Activated T-cell treated with anti-CD3 and anti-CD28 coated beads, Interleukin-2, amount 50 U/mL, for 4 hours (primary cell): Measurements from ENCODE around the gene SEL1L3. TPM values are rescaled to one million over a fixed set of nuclear protein-coding genes. Genes with fewer than 3 reads are reported as not detected.
A peak's percentile ranks its signal among the peaks of the same experiment; 100 is the strongest.

Experiments used
- ATAC-seq, 2 donors: fragments of 200-7000 bp; cut with Tn5 transposase; one replicate each; pipeline ENCODE4 v1.10.0; 2021
- DNase-seq: peaks from one replicate; pipeline ENCODE4 v3.0.0-alpha.2; 2020
- H3K27me3 Mint-ChIP-seq: one replicate; pipeline ENCODE4 v1.8.0; 2021; ENCODE audit warnings: low read depth, mixed read lengths
- H3K36me3 Mint-ChIP-seq: one replicate; pipeline ENCODE4 v1.8.0; 2022; ENCODE audit warnings: mixed read lengths; ENCODE audit not compliant: insufficient read depth
- H3K4me1 Mint-ChIP-seq: one replicate; pipeline ENCODE4 v1.8.0; 2021; ENCODE audit warnings: low read depth, mixed read lengths
- H3K4me3 Mint-ChIP-seq: one replicate; pipeline ENCODE4 v1.8.0; 2021; ENCODE audit warnings: mild to moderate bottlenecking, moderate library complexity, mixed read lengths
- H3K9me3 Mint-ChIP-seq: one replicate; pipeline ENCODE4 v1.8.0; 2021; ENCODE audit warnings: mixed read lengths
- total RNA-seq, 3 donors: library from RNA; stranded (reverse); gene quantifications; one replicate each; pipeline ENCODE4 v1.2.1, GENCODE V29; 2021

Gene SEL1L3
- total RNA-seq, 3 donors from 2014 or later = 13.7 to 21.9 (median 19.1) TPM

- Mint-ChIP-seq H3K4me3 (no peak overlapping the region), H3K4me1 (peaks cover 5% of the 10 kb centered on the region), H3K27me3 (no peaks in the 10 kb centered on the region), H3K9me3 (no peaks in the 10 kb centered on the region), H3K36me3 (peaks cover 55% of the 10 kb centered on the region)
- ATAC-seq = no peak
- no peak for DNase-seq
These were observed 72.8 kb downstream of the SEL1L3 start for GRCh38 chr4:25790024-25790423.

GRCh38 chr4:25788703-25789238 is 74.0 kb downstream of the SEL1L3 start:
- Mint-ChIP-seq H3K27me3 (no peaks in the 10 kb centered on the region), H3K9me3 (no peaks in the 10 kb centered on the region), H3K4me1 (no peaks in the 10 kb centered on the region), H3K4me3 (no peak overlapping the region), H3K36me3 (peaks cover 51% of the 10 kb centered on the region)
- DNase-seq = no peak
- no peak for ATAC-seq

- H3K4me1 Mint-ChIP-seq = no peaks in the 10 kb centered on the region
- H3K9me3 Mint-ChIP-seq = no peaks in the 10 kb centered on the region
- DNase-seq = no peak
- ATAC-seq = no peak
- H3K36me3 Mint-ChIP-seq = peaks cover 54% of the 10 kb centered on the region
- H3K4me3 Mint-ChIP-seq = no peak overlapping the region
- no peaks in the 10 kb centered on the region for H3K27me3 Mint-ChIP-seq
These were observed 76.2 kb downstream of the SEL1L3 start for GRCh38 chr4:25786497-25787065.

GRCh38 chr4:25783943-25784342 is 78.8 kb downstream of the SEL1L3 start:
- Mint-ChIP-seq H3K36me3 (peaks cover 54% of the 10 kb centered on the region), H3K4me1 (no peaks in the 10 kb centered on the region), H3K9me3 (no peaks in the 10 kb centered on the region), H3K27me3 (no peaks in the 10 kb centered on the region), H3K4me3 (no peak overlapping the region)
- ATAC-seq = peak in 1 of 2 donors; percentile 25
- no peak for DNase-seq

GRCh38 chr4:25783126-25783525 is 79.7 kb downstream of the SEL1L3 start:
- Mint-ChIP-seq H3K36me3 (peaks cover 56% of the 10 kb centered on the region), H3K9me3 (peaks cover 3% of the 10 kb centered on the region), H3K27me3 (no peaks in the 10 kb centered on the region), H3K4me1 (no peaks in the 10 kb centered on the region), H3K4me3 (no peak overlapping the region)
- ATAC-seq (no peak), DNase-seq (no peak)

GRCh38 chr4:25782482-25782881 is 80.3 kb downstream of the SEL1L3 start:
- Mint-ChIP-seq H3K4me3 (no peak overlapping the region), H3K9me3 (peaks cover 3% of the 10 kb centered on the region), H3K27me3 (no peaks in the 10 kb centered on the region), H3K36me3 (peaks cover 56% of the 10 kb centered on the region), H3K4me1 (no peaks in the 10 kb centered on the region)
- ATAC-seq (no peak), DNase-seq (no peak)

- Mint-ChIP-seq H3K9me3 (peaks cover 3% of the 10 kb centered on the region), H3K27me3 (no peaks in the 10 kb centered on the region), H3K4me3 (no peak overlapping the region), H3K36me3 (peaks cover 59% of the 10 kb centered on the region), H3K4me1 (no peaks in the 10 kb centered on the region)
- no peak for DNase-seq
- no peak for ATAC-seq
These were observed 83.8 kb downstream of the SEL1L3 start for GRCh38 chr4:25779021-25779420.

GRCh38 chr4:25776795-25777194 is 86.0 kb downstream of the SEL1L3 start:
- DNase-seq (no peak), ATAC-seq (no peak)
- H3K36me3 Mint-ChIP-seq = peaks cover 54% of the 10 kb centered on the region
- H3K4me1 Mint-ChIP-seq = no peaks in the 10 kb centered on the region
- no peaks in the 10 kb centered on the region for H3K27me3 Mint-ChIP-seq
- peaks cover 3% of the 10 kb centered on the region for H3K9me3 Mint-ChIP-seq
- no peak overlapping the region for H3K4me3 Mint-ChIP-seq

- H3K27me3 Mint-ChIP-seq = no peaks in the 10 kb centered on the region
These were observed 87.6 kb downstream of the SEL1L3 start for GRCh38 chr4:25775166-25775565.

GRCh38 chr4:25773358-25773757 is 89.4 kb downstream of the SEL1L3 start:
- Mint-ChIP-seq H3K27me3 (no peaks in the 10 kb centered on the region), H3K4me3 (no peak overlapping the region), H3K9me3 (peaks cover 2% of the 10 kb centered on the region), H3K36me3 (peaks cover 44% of the 10 kb centered on the region), H3K4me1 (no peaks in the 10 kb centered on the region)
- no peak for DNase-seq
- ATAC-seq = no peak

More at GRCh38 chr4:25775166-25775565, 87.6 kb downstream of the SEL1L3 start:
- peaks cover 56% of the 10 kb centered on the region for H3K36me3 Mint-ChIP-seq
- no peak for DNase-seq
- H3K4me3 Mint-ChIP-seq = no peak overlapping the region
- H3K4me1 Mint-ChIP-seq = no peaks in the 10 kb centered on the region
- peaks cover 3% of the 10 kb centered on the region for H3K9me3 Mint-ChIP-seq
- no peak for ATAC-seq

- H3K9me3 Mint-ChIP-seq = no peaks in the 10 kb centered on the region
- DNase-seq (no peak), ATAC-seq (no peak)
- no peaks in the 10 kb centered on the region for H3K4me1 Mint-ChIP-seq
- no peaks in the 10 kb centered on the region for H3K27me3 Mint-ChIP-seq
- no peak overlapping the region for H3K4me3 Mint-ChIP-seq
- H3K36me3 Mint-ChIP-seq = peaks cover 38% of the 10 kb centered on the region
These were observed 91.1 kb downstream of the SEL1L3 start for GRCh38 chr4:25771672-25772071.

- Mint-ChIP-seq H3K9me3 (no peaks in the 10 kb centered on the region), H3K36me3 (peaks cover 42% of the 10 kb centered on the region), H3K4me1 (no peaks in the 10 kb centered on the region), H3K27me3 (no peaks in the 10 kb centered on the region), H3K4me3 (no peak overlapping the region)
- DNase-seq (no peak), ATAC-seq (no peak)
These were observed 91.9 kb downstream of the SEL1L3 start for GRCh38 chr4:25770847-25771246.

GRCh38 chr4:25769251-25769650 is 93.5 kb downstream of the SEL1L3 start:
- H3K36me3 Mint-ChIP-seq = peaks cover 46% of the 10 kb centered on the region
- DNase-seq (no peak), ATAC-seq (no peak)
- H3K4me3 Mint-ChIP-seq = no peak overlapping the region
- no peaks in the 10 kb centered on the region for H3K4me1 Mint-ChIP-seq
- H3K9me3 Mint-ChIP-seq = no peaks in the 10 kb centered on the region
- no peaks in the 10 kb centered on the region for H3K27me3 Mint-ChIP-seq

GRCh38 chr4:25767877-25768725 is 94.7 kb downstream of the SEL1L3 start:
- Mint-ChIP-seq H3K36me3 (peaks cover 46% of the 10 kb centered on the region), H3K27me3 (no peaks in the 10 kb centered on the region), H3K4me3 (no peak overlapping the region), H3K9me3 (no peaks in the 10 kb centered on the region), H3K4me1 (no peaks in the 10 kb centered on the region)
- ATAC-seq = no peak
- no peak for DNase-seq
